ENCODE measurements around the gene PXK.

DNA sequence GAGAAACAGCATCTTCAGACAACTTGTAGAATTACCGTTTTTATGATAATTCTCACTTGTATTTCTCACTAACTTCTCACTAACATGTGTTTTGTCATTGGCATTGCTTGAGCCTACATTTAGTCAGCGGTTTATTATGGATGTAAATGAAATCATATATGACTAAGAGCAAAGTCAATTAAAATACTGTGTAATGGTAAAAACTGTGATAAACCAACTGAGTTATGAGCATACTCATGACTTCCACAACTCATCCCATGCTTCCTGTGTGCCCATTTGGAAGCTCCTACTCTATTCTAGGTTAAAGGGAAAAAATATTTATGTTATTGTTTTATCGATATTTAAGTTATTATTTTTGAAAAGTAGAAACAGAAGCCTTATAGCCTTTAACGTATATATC is 12.8 kb downstream of the PXK start:
- TF ChIP-seq POLR2AphosphoS5 (IDR thresholded peaks at IDR 0.05) (no peak), CTCF (IDR thresholded peaks at IDR 0.05) (no peak), POLR2A (IDR thresholded peaks at IDR 0.05; ENCODE audit: low read depth) (no peak)
